Measurements from ENCODE around the gene ARHGAP36.

- no peak for TF ChIP-seq CTCF (conservative IDR thresholded peaks at IDR 0.05; ENCODE audit: low read depth, low read length)
- no peak for TF ChIP-seq EZH2 (IDR thresholded peaks at IDR 0.05; ENCODE audit: borderline replicate concordance, low read depth, low read length, poor library complexity, severe bottlenecking)
These were observed 440 bp upstream of the ARHGAP36 start for GRCh38 chrX:131057706-131058105.

Data from A673 (cell line).